ENCODE data around the gene CCNDBP1. TPM values are rescaled to one million over a fixed set of nuclear protein-coding genes. Genes with fewer than 3 reads are reported as not detected.
A peak's percentile ranks its signal among the peaks of the same experiment; 100 is the strongest.

CCNDBP1 gene
- total RNA-seq, 4 donors from 2014 or later, result 88.7 to 154 (median 110) TPM

DNA sequence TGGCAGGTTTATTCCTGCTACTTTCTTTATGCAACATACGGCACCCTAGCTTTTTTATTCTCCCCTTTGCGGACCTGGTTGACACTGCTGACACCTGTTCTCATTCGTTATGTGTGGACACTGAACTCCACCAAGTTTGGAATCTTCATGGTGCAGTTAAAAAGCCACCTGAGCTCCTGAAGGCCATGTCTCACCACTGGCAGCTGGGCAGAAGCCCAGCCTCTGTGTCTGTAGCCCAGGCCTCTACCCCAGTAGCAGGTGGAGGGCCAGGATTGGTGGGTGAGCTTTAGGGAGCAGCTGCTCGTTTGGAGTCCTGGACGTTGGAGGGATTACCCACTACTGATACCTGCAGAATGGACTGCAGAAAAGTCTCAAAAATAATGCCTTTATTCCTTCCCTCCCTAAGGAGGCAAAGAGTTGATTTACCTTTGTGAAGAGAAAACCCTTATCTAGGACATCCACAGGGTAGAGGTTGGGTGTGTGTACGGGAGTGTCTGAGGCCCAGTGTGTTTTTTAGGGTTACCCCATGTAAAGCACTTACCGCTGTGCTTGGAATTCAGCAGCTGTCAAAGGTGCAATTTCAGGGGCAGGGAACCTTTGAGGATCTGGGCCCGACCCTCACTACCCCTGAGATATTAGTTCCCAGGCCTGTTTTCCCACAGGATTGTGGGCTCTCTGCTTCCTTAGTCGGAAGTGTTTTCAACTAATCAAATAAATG is 637 bp upstream of the CCNDBP1 start:
- Histone ChIP-seq H3K27ac (peak overlapping the region in 2 of 3 donors; percentile 83 to 93), H3K36me3 (peaks cover 5 to 6% of the 10 kb centered on the region in 2 donors), H3K27me3 (no peaks in the 10 kb centered on the region), H3K4me1 (peaks cover 0 to 8% of the 10 kb centered on the region in 2 donors), H3K4me3 (replicated peaks in 1 of 3) (peak overlapping the region in 1 of 3 donors; percentile 97), H3K9me3 (no peaks in the 10 kb centered on the region)
- no peak for TF ChIP-seq POLR2A (IDR thresholded peaks at IDR 0.05)
- peak in 1 of 6 experiments; percentile 1 for TF ChIP-seq CTCF (IDR thresholded peaks at IDR 0.05)
- intact Hi-C loops (cut with DNase I), result loop anchor here (10.0 kb wide), 1 partner anchor 50 kb away; the partner anchor contains the start of gene TMEM62
- WGBS, 2 donors, result 74% methylated on average over 9 of the region's 9 CpGs
- DNase-seq, result no peak

DNA sequence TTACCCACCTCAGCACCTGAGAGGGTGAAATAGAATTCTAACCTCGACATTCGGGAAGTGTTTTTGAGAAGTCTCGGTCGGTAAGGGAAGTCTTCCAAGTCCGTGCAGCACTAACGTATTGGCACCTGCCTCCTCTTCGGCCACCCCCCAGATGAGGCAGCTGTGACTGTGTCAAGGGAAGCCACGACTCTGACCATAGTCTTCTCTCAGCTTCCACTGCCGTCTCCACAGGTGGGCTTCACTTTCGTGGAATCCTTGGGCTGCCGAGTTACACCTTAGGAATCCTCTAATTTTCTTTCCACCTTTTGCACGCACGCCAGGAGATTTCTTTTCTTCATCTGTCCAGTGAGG is 775 bp downstream of the CCNDBP1 start:
- intact Hi-C loops (cut with DNase I), result loop anchor here (10.0 kb wide), 1 partner anchor 51 kb away; the partner anchor contains the start of gene TMEM62
- no peaks in the 10 kb centered on the region for H3K27me3 ChIP-seq
- peaks cover 8 to 20% of the 10 kb centered on the region in 2 donors for H3K36me3 ChIP-seq
- WGBS, 2 donors, result 2% methylated on average over 13 of the region's 13 CpGs
- peak; percentile 19 to 27 for DNase-seq
- peak overlapping the region; percentile 83 to 93 (median 93) for H3K27ac ChIP-seq
- H3K4me3 ChIP-seq (replicated peaks in 1 of 3), result peak overlapping the region; percentile 53 to 97 (median 66)
- peaks cover 0 to 8% of the 10 kb centered on the region in 2 donors for H3K4me1 ChIP-seq
- no peak for TF ChIP-seq POLR2A (IDR thresholded peaks at IDR 0.05)
- TF ChIP-seq CTCF (IDR thresholded peaks at IDR 0.05), result no peak
- no peaks in the 10 kb centered on the region for H3K9me3 ChIP-seq

DNA sequence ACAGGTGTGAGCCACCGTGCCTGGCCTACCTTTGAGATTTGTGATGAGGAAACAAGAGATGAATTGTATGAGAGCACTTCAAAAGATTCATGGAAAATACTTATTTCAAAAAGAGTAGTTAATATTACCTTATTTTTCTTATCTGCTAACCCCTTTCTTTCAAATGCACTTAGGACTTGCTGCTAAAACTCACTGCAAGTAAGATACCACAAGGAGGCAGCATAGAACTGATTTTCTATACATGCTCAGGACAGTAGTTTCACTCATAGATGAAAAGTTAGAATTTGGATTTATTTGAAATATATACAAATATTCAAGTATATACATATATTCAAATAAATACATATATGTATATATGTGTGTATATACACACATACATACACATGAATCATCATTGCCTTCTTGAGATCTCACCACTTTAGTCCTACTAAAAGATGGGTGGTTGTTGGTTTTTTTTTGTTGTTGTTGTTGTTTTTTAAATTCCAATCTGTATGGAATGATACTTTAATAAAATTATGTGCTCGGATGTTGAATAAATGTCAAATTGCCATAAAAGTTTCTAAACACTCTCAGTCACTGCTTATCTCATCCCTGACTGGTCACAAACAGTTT is 2.4 kb downstream of the CCNDBP1 start:
- Histone ChIP-seq H3K27me3 (no peaks in the 10 kb centered on the region), H3K4me1 (peaks cover 0 to 8% of the 10 kb centered on the region in 2 donors), H3K9me3 (no peaks in the 10 kb centered on the region), H3K36me3 (peaks cover 24 to 36% of the 10 kb centered on the region in 2 donors), H3K4me3 (replicated peaks in 1 of 3) (no peak overlapping the region), H3K27ac (no peak overlapping the region)
- no peak for DNase-seq
- 71 to 77% methylated on average over 2 of the region's 2 CpGs for WGBS, 2 donors
- intact Hi-C loops (cut with DNase I), result loop anchor here (10.0 kb wide), 1 partner anchor 53 kb away; the partner anchor contains the start of gene TMEM62
- TF ChIP-seq CTCF (IDR thresholded peaks at IDR 0.05), result peak in 4 of 6 experiments; percentile 38 to 59 (median 52)
- no peak for TF ChIP-seq POLR2A (IDR thresholded peaks at IDR 0.05)

GRCh38 chr15:43189296-43189695 is 4.1 kb downstream of the CCNDBP1 start:
- TF ChIP-seq CTCF (IDR thresholded peaks at IDR 0.05) (no peak), POLR2A (IDR thresholded peaks at IDR 0.05) (no peak)
- DNase-seq, result no peak
- Histone ChIP-seq H3K4me1 (peaks cover 0 to 8% of the 10 kb centered on the region in 2 donors), H3K27me3 (no peaks in the 10 kb centered on the region), H3K36me3 (peaks cover 38 to 48% of the 10 kb centered on the region in 2 donors), H3K4me3 (replicated peaks in 1 of 3) (no peak overlapping the region), H3K27ac (no peak overlapping the region), H3K9me3 (no peaks in the 10 kb centered on the region)
- 86 to 95% methylated on average over 2 of the region's 2 CpGs for WGBS, 2 donors
- intact Hi-C loops (cut with DNase I), result loop anchor here (10.0 kb wide), 1 partner anchor 54 kb away; the partner anchor contains the start of gene TMEM62

GRCh38 chr15:43190178-43190577 is 5.0 kb downstream of the CCNDBP1 start:
- WGBS, 2 donors, result 56 to 69% methylated on average over 1 of the region's 1 CpG
- peak overlapping the region in 1 of 3 donors; percentile 25 for H3K27ac ChIP-seq
- H3K27me3 ChIP-seq, result no peaks in the 10 kb centered on the region
- intact Hi-C loops (cut with DNase I), result no loop called here
- H3K9me3 ChIP-seq, result no peaks in the 10 kb centered on the region
- H3K4me3 ChIP-seq (replicated peaks in 1 of 3), result no peak overlapping the region
- peaks cover 0 to 8% of the 10 kb centered on the region in 2 donors for H3K4me1 ChIP-seq
- peaks cover 46 to 56% of the 10 kb centered on the region in 2 donors for H3K36me3 ChIP-seq
- TF ChIP-seq CTCF (IDR thresholded peaks at IDR 0.05) (no peak), POLR2A (IDR thresholded peaks at IDR 0.05) (no peak)
- peak; percentile 56 to 74 for DNase-seq
